Caco-2 (cell line): Measurements from ENCODE around the gene CDH9. TPM values are rescaled to one million over a fixed set of nuclear protein-coding genes. Genes with fewer than 3 reads are reported as not detected.

ENCODE experiments used
- Bru-seq: library from RNA; stranded (reverse); fragments of 400-500 nt; gene quantifications from one replicate; lab custom pipeline; 2021; lab: Mats Ljungman, UMichigan
- BruChase-seq, 2 experiments: library from RNA; stranded (reverse); fragments of 400-500 nt; gene quantifications; one replicate each; lab custom pipeline; 2021; lab: Mats Ljungman, UMichigan
- BruUV-seq: library from RNA; stranded (reverse); fragments of 400-500 nt; replicated peaks from 2 replicates; lab custom pipeline; 2021; lab: Mats Ljungman, UMichigan
- CTCF ChIA-PET: fragments of 300-600 bp; sonication (Branson Sonifier 250); formaldehyde crosslinking; loops from one replicate; lab custom pipeline; 2022; ENCODE audit warnings: antibody characterized with exemption; lab: Charles Lee
- POLR2A ChIA-PET: fragments of 300-600 bp; sonication (Branson Sonifier 250); formaldehyde crosslinking; loops from one replicate; lab custom pipeline; 2022; ENCODE audit warnings: antibody characterized with exemption; lab: Charles Lee
- DNase-seq, 2 experiments: peaks; one replicate each; pipeline versions ENCODE4 v3.0.0 to v3.0.0-alpha.2; 2020 to 2022
- H3K27me3 ChIP-seq: replicated peaks from 2 replicates; pipeline ENCODE4 v1.6.0; 2011; ENCODE audit warnings: low read length; ENCODE audit not compliant: control insufficient read depth, insufficient read depth
- H3K36me3 ChIP-seq: 2 replicates; pipeline ENCODE4 v1.5.1; 2011; ENCODE audit warnings: low read length; ENCODE audit not compliant: control insufficient read depth, insufficient read depth
- H3K4me1 ChIP-seq: fragments of 250-450 bp; sonication (Bioruptor Pico); 2 replicates; pipeline ENCODE4 v1.5.1; 2020; ENCODE audit warnings: mild to moderate bottlenecking
- H3K4me3 ChIP-seq: 2 replicates; pipeline ENCODE4 v1.5.1; 2011; ENCODE audit warnings: low read depth, mild to moderate bottlenecking, control low read depth, low read length
- H3K9me3 ChIP-seq: fragments of 250-450 bp; sonication (Bioruptor Pico); 2 replicates; pipeline ENCODE4 v1.5.1; 2020; ENCODE audit warnings: mild to moderate bottlenecking, moderate library complexity
- H3K27ac Mint-ChIP-seq: one replicate; pipeline ENCODE4 v1.8.0; 2022; ENCODE audit warnings: mixed read lengths; ENCODE audit not compliant: unreplicated experiment
- H3K27me3 Mint-ChIP-seq: one replicate; pipeline ENCODE4 v1.8.0; 2022; ENCODE audit warnings: mixed read lengths; ENCODE audit not compliant: insufficient read depth, unreplicated experiment
- H3K36me3 Mint-ChIP-seq: one replicate; pipeline ENCODE4 v1.8.0; 2022; ENCODE audit warnings: mild to moderate bottlenecking, mixed read lengths; ENCODE audit not compliant: insufficient read depth, unreplicated experiment
- H3K4me1 Mint-ChIP-seq: one replicate; pipeline ENCODE4 v1.8.0; 2022; ENCODE audit warnings: low read depth, mixed read lengths; ENCODE audit not compliant: unreplicated experiment
- H3K4me3 Mint-ChIP-seq: one replicate; pipeline ENCODE4 v1.8.0; 2022; ENCODE audit warnings: mild to moderate bottlenecking, moderate library complexity, mixed read lengths; ENCODE audit not compliant: unreplicated experiment
- H3K9me3 Mint-ChIP-seq: one replicate; pipeline ENCODE4 v1.8.0; 2022; ENCODE audit warnings: mixed read lengths; ENCODE audit not compliant: unreplicated experiment
- CTCF ChIP-seq, 2 experiments: fragments of 200-600 bp in 1 of 2; IDR thresholded peaks; 1 replicate in 1 of 2; 2 replicates in 1 of 2; pipeline versions ENCODE4 v1.5.1 to v1.8.0; 2011 to 2022; ENCODE audit warnings: antibody characterized with exemption in 1 of 2, control low read depth in 1 of 2, inconsistent platforms in 1 of 2, low read depth in 1 of 2, low read length in 1 of 2, mild to moderate bottlenecking in 1 of 2, moderate library complexity in 1 of 2; ENCODE audit not compliant: insufficient read depth in 1 of 2, severe bottlenecking in 1 of 2, unreplicated experiment in 1 of 2
- intact Hi-C: fragments of 100-400 bp; cut with micrococcal nuclease; formaldehyde crosslinking; loops from one replicate; pipeline ENCODE4 v1.10.0; 2022; ENCODE audit not compliant: unreplicated experiment
- long read RNA-seq: library from polyadenylated mRNA; stranded (forward); transcript quantifications from one replicate; pipeline ENCODE4 v2.0.0, GENCODE V29; 2022
- total RNA-seq: library from RNA; stranded (reverse); gene quantifications from 2 replicates; pipeline ENCODE4 v1.2.3, GENCODE V29; 2022

The CDH9 gene, protein sequence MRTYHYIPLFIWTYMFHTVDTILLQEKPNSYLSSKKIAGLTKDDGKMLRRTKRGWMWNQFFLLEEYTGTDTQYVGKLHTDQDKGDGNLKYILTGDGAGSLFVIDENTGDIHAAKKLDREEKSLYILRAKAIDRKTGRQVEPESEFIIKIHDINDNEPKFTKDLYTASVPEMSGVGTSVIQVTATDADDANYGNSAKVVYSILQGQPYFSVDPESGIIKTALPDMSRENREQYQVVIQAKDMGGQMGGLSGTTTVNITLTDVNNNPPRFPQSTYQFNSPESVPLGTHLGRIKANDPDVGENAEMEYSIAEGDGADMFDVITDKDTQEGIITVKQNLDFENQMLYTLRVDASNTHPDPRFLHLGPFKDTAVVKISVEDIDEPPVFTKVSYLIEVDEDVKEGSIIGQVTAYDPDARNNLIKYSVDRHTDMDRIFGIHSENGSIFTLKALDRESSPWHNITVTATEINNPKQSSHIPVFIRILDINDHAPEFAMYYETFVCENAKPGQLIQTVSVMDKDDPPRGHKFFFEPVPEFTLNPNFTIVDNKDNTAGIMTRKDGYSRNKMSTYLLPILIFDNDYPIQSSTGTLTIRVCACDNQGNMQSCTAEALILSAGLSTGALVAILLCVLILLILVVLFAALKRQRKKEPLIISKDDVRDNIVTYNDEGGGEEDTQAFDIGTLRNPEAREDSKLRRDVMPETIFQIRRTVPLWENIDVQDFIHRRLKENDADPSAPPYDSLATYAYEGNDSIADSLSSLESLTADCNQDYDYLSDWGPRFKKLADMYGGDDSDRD
- total RNA-seq (not detected in 2 replicates), Bru-seq, nascent RNA (percentile 5 among the genes with signal in this experiment), BruChase-seq, experiment 1, labeled RNA remaining after a 2-hour chase (percentile 5 among the genes with signal in this experiment), BruChase-seq, experiment 2, labeled RNA remaining after a 6-hour chase (percentile 0 among the genes with signal in this experiment)
- long read RNA-seq, result 0 reads

- no peak for DNase-seq
- Mint-ChIP-seq H3K27me3 (no peaks in the 10 kb centered on the region), H3K4me1 (no peaks in the 10 kb centered on the region), H3K27ac (no peak within 1 kb of the TSS), H3K36me3 (no peaks in the 10 kb centered on the region), H3K9me3 (no peaks in the 10 kb centered on the region), H3K4me3 (no peak within 1 kb of the TSS)
- Histone ChIP-seq H3K4me1 (no peaks in the 10 kb centered on the region), H3K36me3 (no peaks in the 10 kb centered on the region), H3K27me3 (no peaks in the 10 kb centered on the region), H3K9me3 (no peaks in the 10 kb centered on the region), H3K4me3 (no peak within 1 kb of the TSS)
- ChIA-PET POLR2A (no interaction called here), CTCF (no interaction called here)
- no peak for TF ChIP-seq CTCF (IDR thresholded peaks at IDR 0.05; ENCODE audit: insufficient read depth in 1 of 2, low read depth in 1 of 2, low read length in 1 of 2, severe bottlenecking in 1 of 2, unreplicated experiment in 1 of 2)
- no TSS peak for BruUV-seq
- intact Hi-C loops, result no loop called here
Measured at GRCh38 chr5:27038476-27038875, at the start of gene CDH9. Gene CDH9, minus strand, starts transcription at chr5:27038586. Its CDS starts 50,253 bp downstream, at chr5:26988333.

- H3K9me3 Mint-ChIP-seq, result no peaks in the 10 kb centered on the region
- TF ChIP-seq CTCF (IDR thresholded peaks at IDR 0.05; ENCODE audit: insufficient read depth in 1 of 2, low read depth in 1 of 2, low read length in 1 of 2, severe bottlenecking in 1 of 2, unreplicated experiment in 1 of 2), result no peak
- H3K36me3 Mint-ChIP-seq, result no peaks in the 10 kb centered on the region
- no peak overlapping the region for H3K4me3 Mint-ChIP-seq
- BruUV-seq, result no TSS peak
- Histone ChIP-seq H3K4me1 (no peaks in the 10 kb centered on the region), H3K9me3 (no peaks in the 10 kb centered on the region), H3K27me3 (no peaks in the 10 kb centered on the region), H3K36me3 (no peaks in the 10 kb centered on the region), H3K4me3 (no peak overlapping the region)
- DNase-seq, result no peak
- H3K27me3 Mint-ChIP-seq, result no peaks in the 10 kb centered on the region
- intact Hi-C loops, result no loop called here
- ChIA-PET CTCF (no interaction called here), POLR2A (no interaction called here)
- H3K4me1 Mint-ChIP-seq, result no peaks in the 10 kb centered on the region
- no peak overlapping the region for H3K27ac Mint-ChIP-seq
Measured at GRCh38 chr5:27087747-27088146, 49.4 kb upstream of the CDH9 start.
